ENCODE results near the gene MRPS7.

MRPS7 gene

DNA sequence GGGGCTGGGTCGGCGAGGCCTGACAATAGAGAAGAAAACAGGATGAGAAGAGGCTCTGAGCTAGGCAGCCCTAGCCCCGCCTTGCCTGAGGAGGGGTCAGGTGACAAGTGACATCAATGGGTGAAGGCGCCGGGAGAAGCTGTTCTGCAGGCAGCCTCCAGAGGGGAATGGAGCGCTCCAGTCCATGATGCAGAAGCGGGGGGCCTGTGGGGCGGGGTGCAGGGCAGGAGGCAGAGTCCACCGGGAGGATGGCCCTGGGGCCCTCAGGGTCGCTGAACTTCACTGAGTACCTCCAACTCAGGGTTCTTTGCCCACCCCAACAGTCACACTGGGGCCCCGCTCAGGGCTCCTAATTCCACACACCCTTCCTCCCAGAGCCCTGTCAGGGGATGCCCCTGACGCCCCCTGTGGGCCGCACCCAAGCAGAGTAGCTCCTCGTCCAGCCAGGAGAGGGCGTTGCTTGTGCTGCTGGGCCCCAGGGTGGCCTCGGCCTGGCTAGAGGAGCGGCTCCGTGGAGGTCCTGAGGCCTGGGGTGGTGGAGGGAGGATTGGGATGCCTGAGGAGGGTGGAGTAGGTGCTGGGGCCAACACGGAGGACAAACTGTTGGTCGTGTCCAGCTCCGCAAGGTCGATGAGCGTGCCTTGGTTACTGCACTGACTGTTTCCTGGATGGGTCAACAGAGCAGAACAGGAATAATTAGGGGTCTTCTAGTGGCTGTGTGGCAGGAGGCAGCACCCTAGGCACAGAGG is 21.1 kb upstream of the MRPS7 start:
- Histone ChIP-seq H2AFZ (ENCODE audit: low read depth, low read length, severe bottlenecking) (no peak overlapping the region), H3K9ac (ENCODE audit: low read length) (no peak overlapping the region), H3K9me2 (replicated peaks; ENCODE audit: insufficient read depth, low read length) (no peaks in the 10 kb centered on the region), H4K20me1 (ENCODE audit: low read depth, low read length) (no peaks in the 10 kb centered on the region), H3K79me2 (ENCODE audit: insufficient read depth, low read length) (no peaks in the 10 kb centered on the region), H3K36me3 (ENCODE audit: low read length) (no peaks in the 10 kb centered on the region), H3K9me3 (ENCODE audit: insufficient read depth, low read length) (no peaks in the 10 kb centered on the region), H3K4me2 (ENCODE audit: low read depth, low read length, poor library complexity, severe bottlenecking) (no peak overlapping the region), H3K4me3 (ENCODE audit: insufficient read depth, low read length, poor library complexity, severe bottlenecking) (no peak overlapping the region), H3K27me3 (ENCODE audit: low read length) (no peaks in the 10 kb centered on the region), H3K27ac (ENCODE audit: low read depth, low read length) (no peak overlapping the region), H3F3A (ENCODE audit: insufficient read depth) (peaks cover 6% of the 10 kb centered on the region; the same call in 1 of the 2 replicates)
- TF ChIP-seq CTCF (IDR thresholded peaks at IDR 0.05; ENCODE audit: insufficient read depth, low read length, poor library complexity, severe bottlenecking) (peak; percentile 95), EZH2phosphoT487 (conservative IDR thresholded peaks at IDR 0.05; ENCODE audit: low read length) (no peak)

DNA sequence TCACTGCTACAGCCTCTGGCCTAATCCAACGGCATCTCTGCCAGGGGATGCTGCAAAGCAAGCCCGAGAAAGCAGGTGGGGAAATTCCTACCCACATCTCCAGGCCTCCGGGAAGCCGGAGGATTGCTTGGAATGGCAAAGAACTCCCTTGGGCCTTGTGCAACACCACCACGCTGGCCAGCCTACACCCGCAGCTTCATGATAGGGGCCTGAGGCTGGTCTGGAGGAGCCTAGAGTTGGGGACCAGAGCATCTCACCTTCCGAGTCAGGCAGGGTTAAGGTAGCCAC is 20.6 kb upstream of the MRPS7 start:
- Histone ChIP-seq H3F3A (ENCODE audit: insufficient read depth) (peaks cover 6% of the 10 kb centered on the region; the same call in 1 of the 2 replicates), H4K20me1 (ENCODE audit: low read depth, low read length) (no peaks in the 10 kb centered on the region), H3K9me3 (ENCODE audit: insufficient read depth, low read length) (no peaks in the 10 kb centered on the region), H2AFZ (ENCODE audit: low read depth, low read length, severe bottlenecking) (no peak overlapping the region), H3K27ac (ENCODE audit: low read depth, low read length) (no peak overlapping the region), H3K9ac (ENCODE audit: low read length) (no peak overlapping the region), H3K27me3 (ENCODE audit: low read length) (no peaks in the 10 kb centered on the region), H3K36me3 (ENCODE audit: low read length) (no peaks in the 10 kb centered on the region), H3K9me2 (replicated peaks; ENCODE audit: insufficient read depth, low read length) (no peaks in the 10 kb centered on the region), H3K4me3 (ENCODE audit: insufficient read depth, low read length, poor library complexity, severe bottlenecking) (no peak overlapping the region), H3K79me2 (ENCODE audit: insufficient read depth, low read length) (no peaks in the 10 kb centered on the region), H3K4me2 (ENCODE audit: low read depth, low read length, poor library complexity, severe bottlenecking) (no peak overlapping the region)
- TF ChIP-seq CTCF (IDR thresholded peaks at IDR 0.05; ENCODE audit: insufficient read depth, low read length, poor library complexity, severe bottlenecking) (no peak), EZH2phosphoT487 (conservative IDR thresholded peaks at IDR 0.05; ENCODE audit: low read length) (no peak)

DNA sequence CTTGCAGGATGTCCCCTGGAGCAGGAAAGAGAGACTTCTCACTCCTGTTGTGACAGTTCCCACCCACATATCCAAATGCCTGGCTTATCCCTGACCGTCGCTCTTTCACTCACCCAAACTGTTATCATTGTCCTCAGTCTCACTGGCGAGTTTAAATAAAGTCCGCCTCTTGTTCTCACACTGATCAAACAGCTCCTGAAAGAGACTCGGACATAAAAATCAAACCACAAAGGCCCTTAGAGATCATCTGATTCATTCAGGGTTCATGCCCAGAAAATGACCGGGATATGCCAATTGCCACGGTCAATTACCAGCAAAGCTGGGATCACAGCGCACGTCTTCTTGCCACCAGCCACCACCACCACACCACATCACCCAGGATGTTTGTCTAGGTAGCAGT is 20.2 kb upstream of the MRPS7 start:
- Histone ChIP-seq H3K4me2 (ENCODE audit: low read depth, low read length, poor library complexity, severe bottlenecking) (no peak overlapping the region), H3K79me2 (ENCODE audit: insufficient read depth, low read length) (no peaks in the 10 kb centered on the region), H3K36me3 (ENCODE audit: low read length) (no peaks in the 10 kb centered on the region), H3K27ac (ENCODE audit: low read depth, low read length) (no peak overlapping the region), H3K9me3 (ENCODE audit: insufficient read depth, low read length) (no peaks in the 10 kb centered on the region), H2AFZ (ENCODE audit: low read depth, low read length, severe bottlenecking) (no peak overlapping the region), H3K27me3 (ENCODE audit: low read length) (no peaks in the 10 kb centered on the region), H3F3A (ENCODE audit: insufficient read depth) (peaks cover 6% of the 10 kb centered on the region; the same call in 1 of the 2 replicates), H4K20me1 (ENCODE audit: low read depth, low read length) (no peaks in the 10 kb centered on the region), H3K9ac (ENCODE audit: low read length) (no peak overlapping the region), H3K4me3 (ENCODE audit: insufficient read depth, low read length, poor library complexity, severe bottlenecking) (no peak overlapping the region), H3K9me2 (replicated peaks; ENCODE audit: insufficient read depth, low read length) (no peaks in the 10 kb centered on the region)
- TF ChIP-seq EZH2phosphoT487 (conservative IDR thresholded peaks at IDR 0.05; ENCODE audit: low read length) (no peak), CTCF (IDR thresholded peaks at IDR 0.05; ENCODE audit: insufficient read depth, low read length, poor library complexity, severe bottlenecking) (no peak)

Data from SU-DHL-6 (cell line).